ENCODE measurements around the gene INHBB.
"Not testable (repeated sequence)": the region's sequence is repeated elsewhere in the genome, so short reads cannot be mapped to it uniquely, and the experiment has no call there.

Gene INHBB

DNA sequence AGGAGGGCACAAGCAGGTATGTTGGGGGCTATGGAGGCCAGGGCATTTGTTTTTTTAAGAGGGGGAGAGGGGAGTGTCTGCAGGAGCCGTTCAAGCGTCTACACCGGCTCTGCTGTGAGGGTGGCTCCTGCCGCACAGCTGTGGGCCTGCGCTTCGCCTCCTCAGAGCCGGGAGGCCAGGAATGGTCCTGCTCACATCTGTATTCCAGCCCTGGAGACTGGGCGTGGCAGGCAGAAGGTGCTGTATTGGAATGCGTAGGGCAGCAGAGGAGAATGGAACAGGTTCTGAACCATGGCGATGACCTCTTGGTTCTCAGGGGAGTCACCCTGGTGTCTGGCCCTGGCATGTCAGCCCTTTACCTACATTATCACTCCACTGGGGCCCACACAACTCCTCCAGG lies 26.8 kb upstream of the INHBB start:
- Histone ChIP-seq H2AK5ac (ENCODE audit: low read length, severe bottlenecking) (no peak overlapping the region), H2AFZ (ENCODE audit: low read depth, low read length) (no peak overlapping the region), H3K4me2 (ENCODE audit: low read length, poor library complexity, severe bottlenecking) (no peak overlapping the region), H4K8ac (ENCODE audit: low read length) (no peak overlapping the region), H4K91ac (ENCODE audit: low read length) (no peak overlapping the region), H3K4me1 (ENCODE audit: control insufficient read depth, insufficient read depth, low read depth, low read length) (peaks cover under 1% of the 10 kb centered on the region), H3K4ac (ENCODE audit: low read depth in 1 of 2, low read length in 2 of 2) (no peak overlapping the region), H3K36me3 (ENCODE audit: control insufficient read depth in 1 of 2, insufficient read depth in 2 of 2, low read depth in 1 of 2, low read length in 2 of 2) (no peaks in the 10 kb centered on the region), H3K23ac (ENCODE audit: low read length in 2 of 2) (no peak overlapping the region), H2BK15ac (ENCODE audit: low read depth, poor library complexity, severe bottlenecking) (no peak overlapping the region), H2BK120ac (ENCODE audit: low read depth, low read length) (no peak overlapping the region), H2BK5ac (ENCODE audit: low read depth, low read length, poor library complexity, severe bottlenecking) (no peak overlapping the region), H3K9ac (ENCODE audit: low read length) (peak overlapping the region; percentile 36), H3K27me3 (ENCODE audit: control insufficient read depth in 1 of 2, insufficient read depth in 1 of 2, low read length in 2 of 2) (peaks cover 26 to 54% of the 10 kb centered on the region in 2 experiments), H3K4me3 (ENCODE audit: insufficient read depth in 1 of 2, low read depth in 1 of 2, low read length in 2 of 2) (no peak overlapping the region), H3K79me1 (replicated peaks; ENCODE audit: low read length, poor library complexity, severe bottlenecking) (no peaks in the 10 kb centered on the region), H3K14ac (ENCODE audit: low read length in 2 of 2) (no peak overlapping the region), H3K27ac (ENCODE audit: low read length, poor library complexity, severe bottlenecking) (no peak overlapping the region), H3K9me3 (ENCODE audit: control insufficient read depth, low read length) (no peaks in the 10 kb centered on the region), H2BK12ac (ENCODE audit: low read length in 2 of 2) (no peak overlapping the region), H3K18ac (ENCODE audit: low read depth in 1 of 2, low read length in 2 of 2) (no peak overlapping the region)
- WGBS, result 93% methylated on average over 10 of the region's 10 CpGs
- DNase-seq, result no peak

DNA sequence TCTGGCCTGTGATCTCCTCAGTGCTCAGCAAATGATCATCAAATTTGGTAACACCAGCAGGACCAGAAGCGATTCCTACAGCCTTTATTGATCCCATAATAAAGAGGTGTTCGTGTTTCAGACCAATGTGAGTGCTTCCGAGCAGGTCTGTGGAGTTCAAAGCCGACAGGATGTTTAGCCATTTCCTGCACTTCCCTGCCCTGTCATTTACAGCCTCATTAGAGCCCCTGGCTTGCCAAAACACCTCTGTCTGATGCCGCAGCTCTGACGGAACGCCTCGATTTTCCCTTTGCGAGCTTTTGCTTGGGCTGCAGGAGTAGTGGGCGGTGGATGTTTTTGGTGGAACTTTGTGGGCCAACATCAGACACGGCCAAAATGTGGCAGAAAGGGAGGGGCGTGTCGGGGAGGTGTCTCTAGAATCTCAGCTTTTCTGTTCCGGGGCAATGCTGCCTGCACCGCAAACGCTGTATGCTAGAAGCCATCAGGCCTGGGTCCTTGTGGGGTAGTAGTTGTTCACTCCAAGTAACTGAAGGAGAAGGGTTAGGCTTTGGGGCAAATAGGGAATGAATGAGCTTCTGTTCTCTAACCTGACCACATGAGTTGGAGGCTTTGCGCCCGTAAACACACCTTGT lies 26.1 kb upstream of the INHBB start:
- no peak overlapping the region for H2AFZ ChIP-seq (ENCODE audit: low read depth, low read length)
- H4K91ac ChIP-seq (ENCODE audit: low read length), result no peak overlapping the region
- H3K18ac ChIP-seq (ENCODE audit: low read depth in 1 of 2, low read length in 2 of 2), result no peak overlapping the region
- H3K27me3 ChIP-seq (ENCODE audit: control insufficient read depth in 1 of 2, insufficient read depth in 1 of 2, low read length in 2 of 2), result peaks cover 24 to 55% of the 10 kb centered on the region in 2 experiments
- H3K36me3 ChIP-seq (ENCODE audit: control insufficient read depth in 1 of 2, insufficient read depth in 2 of 2, low read depth in 1 of 2, low read length in 2 of 2), result no peaks in the 10 kb centered on the region
- H3K27ac ChIP-seq (ENCODE audit: low read length, poor library complexity, severe bottlenecking), result no peak overlapping the region
- DNase-seq, result no peak
- H3K14ac ChIP-seq (ENCODE audit: low read length in 2 of 2), result no peak overlapping the region
- H3K4me1 ChIP-seq (ENCODE audit: control insufficient read depth, insufficient read depth, low read depth, low read length), result peaks cover 1% of the 10 kb centered on the region
- H3K9ac ChIP-seq (ENCODE audit: low read length), result no peak overlapping the region
- no peak overlapping the region for H3K23ac ChIP-seq (ENCODE audit: low read length in 2 of 2)
- H3K4ac ChIP-seq (ENCODE audit: low read depth in 1 of 2, low read length in 2 of 2), result no peak overlapping the region
- no peak overlapping the region for H3K4me3 ChIP-seq (ENCODE audit: insufficient read depth in 1 of 2, low read depth in 1 of 2, low read length in 2 of 2)
- no peak overlapping the region for H2BK5ac ChIP-seq (ENCODE audit: low read depth, low read length, poor library complexity, severe bottlenecking)
- no peaks in the 10 kb centered on the region for H3K9me3 ChIP-seq (ENCODE audit: control insufficient read depth, low read length)
- H2BK12ac ChIP-seq (ENCODE audit: low read length in 2 of 2), result no peak overlapping the region
- no peak overlapping the region for H3K4me2 ChIP-seq (ENCODE audit: low read length, poor library complexity, severe bottlenecking)
- no peak overlapping the region for H2BK120ac ChIP-seq (ENCODE audit: low read depth, low read length)
- WGBS, result 67% methylated on average over 18 of the region's 18 CpGs
- H3K79me1 ChIP-seq (replicated peaks; ENCODE audit: low read length, poor library complexity, severe bottlenecking), result no peaks in the 10 kb centered on the region
- no peak overlapping the region for H2BK15ac ChIP-seq (ENCODE audit: low read depth, poor library complexity, severe bottlenecking)
- no peak overlapping the region for H4K8ac ChIP-seq (ENCODE audit: low read length)
- no peak overlapping the region for H2AK5ac ChIP-seq (ENCODE audit: low read length, severe bottlenecking)

DNA sequence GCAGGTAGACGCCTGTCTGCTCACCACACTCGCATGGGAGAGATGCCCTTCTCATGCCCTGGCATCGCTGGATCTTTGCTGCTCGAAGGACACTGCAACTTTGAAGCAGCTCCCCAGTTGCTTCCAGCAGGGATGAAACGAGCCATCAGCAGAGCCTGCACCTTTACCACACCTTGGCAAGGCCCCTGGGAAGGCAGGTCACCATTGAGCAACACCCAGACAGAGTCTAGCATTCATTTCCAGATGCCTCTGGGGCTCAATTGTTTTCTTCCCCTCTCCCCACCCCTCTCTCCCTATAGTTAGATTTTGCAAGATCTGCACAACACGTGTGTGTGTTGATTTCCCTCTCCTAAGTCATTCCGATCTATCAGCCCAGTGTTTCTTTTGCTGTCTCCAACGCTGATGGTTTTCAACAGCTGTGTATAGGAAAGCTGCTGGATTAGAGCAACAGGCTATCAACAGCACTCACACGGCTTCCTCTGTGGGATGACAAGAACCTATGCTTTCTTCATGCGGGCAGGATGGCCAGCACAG lies 25.6 kb upstream of the INHBB start:
- no peaks in the 10 kb centered on the region for H3K9me3 ChIP-seq (ENCODE audit: control insufficient read depth, low read length)
- no peak overlapping the region for H4K8ac ChIP-seq (ENCODE audit: low read length)
- H4K91ac ChIP-seq (ENCODE audit: low read length), result no peak overlapping the region
- H2BK12ac ChIP-seq (ENCODE audit: low read length in 2 of 2), result no peak overlapping the region
- no peak overlapping the region for H3K14ac ChIP-seq (ENCODE audit: low read length in 2 of 2)
- H3K9ac ChIP-seq (ENCODE audit: low read length), result no peak overlapping the region
- H2AFZ ChIP-seq (ENCODE audit: low read depth, low read length), result no peak overlapping the region
- no peak overlapping the region for H3K18ac ChIP-seq (ENCODE audit: low read depth in 1 of 2, low read length in 2 of 2)
- H3K36me3 ChIP-seq (ENCODE audit: control insufficient read depth in 1 of 2, insufficient read depth in 2 of 2, low read depth in 1 of 2, low read length in 2 of 2), result no peaks in the 10 kb centered on the region
- no peak overlapping the region for H3K23ac ChIP-seq (ENCODE audit: low read length in 2 of 2)
- 80% methylated on average over 10 of the region's 10 CpGs for WGBS
- no peak overlapping the region for H3K27ac ChIP-seq (ENCODE audit: low read length, poor library complexity, severe bottlenecking)
- H3K27me3 ChIP-seq (ENCODE audit: control insufficient read depth in 1 of 2, insufficient read depth in 1 of 2, low read length in 2 of 2), result peaks cover 20 to 53% of the 10 kb centered on the region in 2 experiments
- no peak overlapping the region for H2BK15ac ChIP-seq (ENCODE audit: low read depth, poor library complexity, severe bottlenecking)
- no peak overlapping the region for H2BK120ac ChIP-seq (ENCODE audit: low read depth, low read length)
- H3K4me1 ChIP-seq (ENCODE audit: control insufficient read depth, insufficient read depth, low read depth, low read length), result peaks cover 1% of the 10 kb centered on the region
- H3K79me1 ChIP-seq (replicated peaks; ENCODE audit: low read length, poor library complexity, severe bottlenecking), result no peaks in the 10 kb centered on the region
- no peak overlapping the region for H3K4me2 ChIP-seq (ENCODE audit: low read length, poor library complexity, severe bottlenecking)
- no peak overlapping the region for H3K4me3 ChIP-seq (ENCODE audit: insufficient read depth in 1 of 2, low read depth in 1 of 2, low read length in 2 of 2)
- peak overlapping the region; percentile 14 for H2BK5ac ChIP-seq (ENCODE audit: low read depth, low read length, poor library complexity, severe bottlenecking)
- no peak for DNase-seq
- no peak overlapping the region for H2AK5ac ChIP-seq (ENCODE audit: low read length, severe bottlenecking)
- H3K4ac ChIP-seq (ENCODE audit: low read depth in 1 of 2, low read length in 2 of 2), result no peak overlapping the region

DNA sequence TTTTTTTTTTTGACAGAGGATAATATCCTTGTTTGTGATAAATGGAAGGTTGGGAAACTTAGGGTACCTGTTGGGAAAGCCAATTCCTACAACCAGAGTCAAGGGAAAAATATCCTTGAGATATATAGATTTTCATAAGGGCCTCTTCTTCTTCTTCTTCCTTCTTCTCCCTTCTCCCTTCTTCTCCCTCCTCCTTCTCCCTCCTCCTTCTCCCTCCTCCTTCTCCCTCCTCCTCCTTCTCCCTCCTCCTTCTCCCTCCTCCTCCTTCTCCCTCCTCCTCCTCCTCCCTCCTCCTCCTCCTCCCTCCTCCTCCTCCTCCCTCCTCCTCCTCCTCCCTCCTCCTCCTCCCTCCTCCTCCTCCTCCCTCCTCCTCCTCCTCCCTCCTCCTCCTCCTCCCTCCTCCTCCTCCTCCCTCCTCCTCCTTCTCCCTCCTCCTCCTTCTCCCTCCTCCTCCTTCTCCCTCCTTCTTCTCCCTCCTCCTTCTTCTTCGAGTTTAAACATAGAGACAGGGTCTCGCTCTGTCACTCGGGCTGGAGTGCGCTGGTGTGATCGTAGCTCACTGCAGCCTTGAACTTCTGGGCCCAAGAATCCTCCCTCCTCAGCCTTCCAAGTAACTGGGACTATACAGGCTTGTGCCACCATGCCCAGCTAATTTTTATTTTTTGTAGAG lies 24.9 kb upstream of the INHBB start:
- not testable (repeated sequence) for H2AK5ac ChIP-seq (ENCODE audit: low read length, severe bottlenecking); H3K23ac ChIP-seq (ENCODE audit: low read length in 2 of 2); H2BK120ac ChIP-seq (ENCODE audit: low read depth, low read length); H2AFZ ChIP-seq (ENCODE audit: low read depth, low read length); H3K9me3 ChIP-seq (ENCODE audit: control insufficient read depth, low read length); H3K4ac ChIP-seq (ENCODE audit: low read depth in 1 of 2, low read length in 2 of 2); H3K36me3 ChIP-seq (ENCODE audit: control insufficient read depth in 1 of 2, insufficient read depth in 2 of 2, low read depth in 1 of 2, low read length in 2 of 2); H2BK15ac ChIP-seq (ENCODE audit: low read depth, poor library complexity, severe bottlenecking); H2BK12ac ChIP-seq (ENCODE audit: low read length in 2 of 2); H3K79me1 ChIP-seq (replicated peaks; ENCODE audit: low read length, poor library complexity, severe bottlenecking); H3K18ac ChIP-seq (ENCODE audit: low read depth in 1 of 2, low read length in 2 of 2); H2BK5ac ChIP-seq (ENCODE audit: low read depth, low read length, poor library complexity, severe bottlenecking); H3K4me2 ChIP-seq (ENCODE audit: low read length, poor library complexity, severe bottlenecking); H3K4me3 ChIP-seq (ENCODE audit: insufficient read depth in 1 of 2, low read depth in 1 of 2, low read length in 2 of 2); H3K27ac ChIP-seq (ENCODE audit: low read length, poor library complexity, severe bottlenecking); H4K91ac ChIP-seq (ENCODE audit: low read length); DNase-seq; H3K9ac ChIP-seq (ENCODE audit: low read length); H4K8ac ChIP-seq (ENCODE audit: low read length); H3K14ac ChIP-seq (ENCODE audit: low read length in 2 of 2); H3K4me1 ChIP-seq (ENCODE audit: control insufficient read depth, insufficient read depth, low read depth, low read length)
- H3K27me3 ChIP-seq (ENCODE audit: control insufficient read depth in 1 of 2, insufficient read depth in 1 of 2, low read length in 2 of 2), result peaks cover 16 to 50% of the 10 kb centered on the region in 2 experiments
- WGBS, result 84% methylated on average over 5 of the region's 5 CpGs
